Measurements from ENCODE around the gene ALG1L2.
"Not testable (repeated sequence)": the region's sequence is repeated elsewhere in the genome, so short reads cannot be mapped to it uniquely, and the experiment has no call there.

GRCh38 chr3:130112748-130113073, 31.1 kb downstream of the ALG1L2 start:
- TF ChIP-seq CTCF, POLR2A (IDR thresholded peaks at IDR 0.05): not testable (repeated sequence)
